ENCODE data around the gene TNFSF13.

DNA sequence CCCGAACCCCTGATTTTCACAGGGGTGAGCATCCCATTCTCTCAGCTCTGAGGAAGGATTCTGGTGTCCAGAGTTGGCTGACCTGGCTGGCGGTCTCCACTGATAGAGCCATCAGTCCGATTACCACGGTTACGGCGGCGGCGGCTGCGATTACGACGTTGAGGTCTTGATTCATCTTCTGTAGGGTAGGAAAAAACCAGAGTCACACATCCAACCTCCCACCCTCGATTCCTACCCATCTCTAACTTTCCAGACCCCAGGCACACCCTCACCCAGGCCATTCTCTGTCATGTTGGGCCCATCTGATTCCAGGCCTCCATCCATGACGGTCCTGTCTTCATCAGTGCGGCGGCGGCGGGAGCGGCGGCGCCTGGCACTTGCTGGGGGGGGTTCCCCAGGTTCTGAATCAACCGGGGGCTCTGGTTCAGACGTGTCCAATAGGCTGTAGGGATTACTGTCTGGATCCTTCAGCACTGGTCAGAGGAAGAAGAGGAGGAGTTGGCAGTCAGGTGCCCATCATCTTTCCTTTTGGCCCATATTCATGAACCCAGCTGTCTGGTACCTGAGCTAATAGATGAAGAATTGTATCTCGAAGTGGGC lies 34.0 kb downstream of the TNFSF13 start:
- TF ChIP-seq, protein P1, sequence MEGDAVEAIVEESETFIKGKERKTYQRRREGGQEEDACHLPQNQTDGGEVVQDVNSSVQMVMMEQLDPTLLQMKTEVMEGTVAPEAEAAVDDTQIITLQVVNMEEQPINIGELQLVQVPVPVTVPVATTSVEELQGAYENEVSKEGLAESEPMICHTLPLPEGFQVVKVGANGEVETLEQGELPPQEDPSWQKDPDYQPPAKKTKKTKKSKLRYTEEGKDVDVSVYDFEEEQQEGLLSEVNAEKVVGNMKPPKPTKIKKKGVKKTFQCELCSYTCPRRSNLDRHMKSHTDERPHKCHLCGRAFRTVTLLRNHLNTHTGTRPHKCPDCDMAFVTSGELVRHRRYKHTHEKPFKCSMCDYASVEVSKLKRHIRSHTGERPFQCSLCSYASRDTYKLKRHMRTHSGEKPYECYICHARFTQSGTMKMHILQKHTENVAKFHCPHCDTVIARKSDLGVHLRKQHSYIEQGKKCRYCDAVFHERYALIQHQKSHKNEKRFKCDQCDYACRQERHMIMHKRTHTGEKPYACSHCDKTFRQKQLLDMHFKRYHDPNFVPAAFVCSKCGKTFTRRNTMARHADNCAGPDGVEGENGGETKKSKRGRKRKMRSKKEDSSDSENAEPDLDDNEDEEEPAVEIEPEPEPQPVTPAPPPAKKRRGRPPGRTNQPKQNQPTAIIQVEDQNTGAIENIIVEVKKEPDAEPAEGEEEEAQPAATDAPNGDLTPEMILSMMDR (IDR thresholded peaks at IDR 0.05): no peak
- TF ChIP-seq POLR2A (IDR thresholded peaks at IDR 0.05): no peak
